ENCODE results near the gene EP300. TPM values are rescaled to one million over a fixed set of nuclear protein-coding genes. Genes with fewer than 3 reads are reported as not detected.

The EP300 gene
- total and polyA plus RNA-seq, 2 of the 8 experiments (the other 6 are each of a cell fraction or from before 2014, with no cell fraction given): 39.5 to 109 TPM

DNA sequence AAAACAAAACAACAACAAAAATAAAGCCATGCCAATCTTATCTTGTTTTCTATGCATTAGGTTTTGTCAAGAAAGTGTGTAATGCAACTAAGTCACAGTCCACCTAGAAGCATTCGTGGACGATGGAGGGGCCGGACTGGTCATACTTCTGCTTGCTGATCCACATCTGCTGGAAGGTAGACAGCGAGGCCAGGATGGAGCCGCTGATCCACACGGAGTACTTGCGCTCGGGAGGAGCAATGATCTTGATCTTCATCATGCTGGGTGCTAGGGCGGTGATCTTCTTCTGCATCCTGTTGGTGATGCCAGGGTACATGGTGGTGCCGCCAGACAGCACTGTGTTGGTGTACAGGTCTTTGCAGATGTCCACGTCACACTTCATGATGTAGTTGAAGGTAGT lies 18.3 kb upstream of the EP300 start:
- Histone ChIP-seq H2BK120ac (replicated peaks; ENCODE audit: low read depth, low read length) (no peak overlapping the region), H3K4me1 (replicated peaks in 1 of 4; ENCODE audit: control insufficient read depth in 3 of 4, insufficient read depth in 4 of 4, low read length in 3 of 4) (no peaks in the 10 kb centered on the region), H4K91ac (replicated peaks; ENCODE audit: insufficient read length, low read length) (no peak overlapping the region), H3K56ac (replicated peaks; ENCODE audit: insufficient read length, low read depth, low read length) (no peak overlapping the region), H4K5ac (ENCODE audit: insufficient read length, low read depth, low read length) (no peak overlapping the region), H3K4ac (replicated peaks; ENCODE audit: insufficient read length, low read depth, low read length) (no peak overlapping the region), H2BK5ac (ENCODE audit: low read depth, low read length) (no peak overlapping the region), H3K36me3 (ENCODE audit: control insufficient read depth in 2 of 4, insufficient read depth in 4 of 4, low read length in 3 of 4) (no peaks in the 10 kb centered on the region), H3K79me1 (ENCODE audit: low read depth, low read length) (no peaks in the 10 kb centered on the region), H3K27me3 (replicated peaks in 1 of 4; ENCODE audit: control insufficient read depth in 3 of 4, extremely low read depth in 1 of 4, insufficient read depth in 3 of 4, low read length in 3 of 4) (no peaks in the 10 kb centered on the region), H3K14ac (ENCODE audit: insufficient read length) (no peak overlapping the region), H3K9ac (replicated peaks in 1 of 4; ENCODE audit: extremely low read depth in 1 of 4, low read depth in 3 of 4, low read length in 3 of 4) (no peak overlapping the region), H3K27ac (ENCODE audit: low read depth, low read length) (no peak overlapping the region), H2BK15ac (ENCODE audit: low read length) (no peak overlapping the region), H4K8ac (ENCODE audit: extremely low read depth, insufficient read depth, low read length) (no peak overlapping the region), H3K23me2 (ENCODE audit: low read depth, low read length) (no peaks in the 10 kb centered on the region), H2AFZ (ENCODE audit: low read length) (no peak overlapping the region), H3K79me2 (ENCODE audit: control insufficient read depth in 1 of 2, insufficient read depth in 2 of 2, low read length in 2 of 2) (no peaks in the 10 kb centered on the region), H3K9me3 (ENCODE audit: insufficient read depth in 2 of 2, low read depth in 1 of 2, low read length in 1 of 2) (no peaks in the 10 kb centered on the region), H2AK5ac (ENCODE audit: low read depth, low read length) (no peak overlapping the region), H3K23ac (ENCODE audit: insufficient read length) (no peak overlapping the region), H2BK20ac (ENCODE audit: low read length) (no peak overlapping the region; the same call in 1 of the 2 replicates), H2BK12ac (ENCODE audit: low read depth, low read length) (no peak overlapping the region), H4K20me1 (replicated peaks in 1 of 2; ENCODE audit: control insufficient read depth in 1 of 2, insufficient read depth in 2 of 2, low read length in 2 of 2) (no peaks in the 10 kb centered on the region), H3K18ac (ENCODE audit: extremely low read depth, low read length) (no peak overlapping the region), H3K4me3 (ENCODE audit: extremely low read depth in 1 of 4, insufficient read depth in 2 of 4, low read depth in 3 of 4, low read length in 4 of 4) (no peak overlapping the region), H3K4me2 (ENCODE audit: insufficient read depth in 1 of 2, low read depth in 2 of 2, low read length in 2 of 2) (no peak overlapping the region)
- FAIRE-seq: no peak
- ChIA-PET POLR2A (ENCODE audit: partially characterized antibody) (no interaction called here), CTCF (ENCODE audit: partially characterized antibody) (interaction anchor here (1.0 to 1.4 kb wide), 2 partner anchors 11 to 19 kb away, joined by 3 to 4 read pairs; no protein-coding TSS in a partner anchor)
- TF ChIP-seq POLR2AphosphoS5 (IDR thresholded peaks at IDR 0.05; ENCODE audit: low read depth, low read length) (no peak), SP2 (IDR thresholded peaks at IDR 0.05; ENCODE audit: low read length) (no peak), JUND (IDR thresholded peaks at IDR 0.05; ENCODE audit: low read length) (no peak), YY1 (IDR thresholded peaks at IDR 0.05; ENCODE audit: low read depth, low read length) (no peak), ASH2L (IDR thresholded peaks at IDR 0.05; ENCODE audit: low read length) (no peak), GTF2F1 (IDR thresholded peaks at IDR 0.05; ENCODE audit: borderline replicate concordance, low read depth, low read length) (no peak), BRCA1 (IDR thresholded peaks at IDR 0.05; ENCODE audit: low read depth, low read length) (no peak)
- WGBS, 2 experiments (ENCODE audit: extremely low coverage in 1 of 2, insufficient coverage in 1 of 2, insufficient read length in 1 of 2, insufficient replicate concordance in 2 of 2, low coverage in 1 of 2, low lambda C conversion rate in 2 of 2, missing lambda C conversion rate in 1 of 2): 95% methylated on average over 11 of the region's 11 CpGs; no CpG with 5 or more reads in 1 of the 2 experiments
- DNase-seq (ENCODE audit: low read depth in 1 of 2, low spot score in 2 of 2): no peak
